Sigmoid colon (tissue), 7 donors: ENCODE measurements around the gene SLC9C2. TPM values are rescaled to one million over a fixed set of nuclear protein-coding genes. Genes with fewer than 3 reads are reported as not detected.

Source experiments
- DNase-seq: peaks from one replicate; pipeline ENCODE4 v3.0.0-alpha.2; 2019
- H3K27ac ChIP-seq, 4 donors: fragments of 200-600 bp; sonication (generic); one replicate each; pipeline ENCODE4 v1.5.1; 2016 to 2019; ENCODE audit warnings: mild to moderate bottlenecking in 1 of 4
- H3K27me3 ChIP-seq, 3 donors: fragments of 200-600 bp; sonication (generic); one replicate each; pipeline ENCODE4 v1.5.1; 2019; ENCODE audit warnings: mild to moderate bottlenecking in 1 of 3
- H3K36me3 ChIP-seq, 4 donors: fragments of 200-600 bp; sonication (generic); one replicate each; pipeline ENCODE4 v1.5.1; 2016 to 2019
- H3K4me1 ChIP-seq, 4 donors: fragments of 200-600 bp; sonication (generic); one replicate each; pipeline ENCODE4 v1.5.1; 2017 to 2019
- H3K4me3 ChIP-seq, 4 donors: fragments of 200-600 bp; sonication (generic); one replicate each; pipeline ENCODE4 v1.5.1; 2017 to 2019; ENCODE audit warnings: mild to moderate bottlenecking in 2 of 4, moderate library complexity in 1 of 4
- H3K9me3 ChIP-seq, 4 donors: fragments of 200-600 bp in 3 of 4; sonication (generic) in 3 of 4; one replicate each; pipeline versions ENCODE4 v1.5.1 to v1.6.1; 2013 to 2019
- CTCF ChIP-seq, 4 experiments: fragments of 450-650 bp in 3 of 4; fragments of 200-600 bp in 1 of 4; IDR thresholded peaks; one replicate each; pipeline ENCODE4 v1.5.1; 2016 to 2019; ENCODE audit warnings: antibody characterized with exemption in 4 of 4, mild to moderate bottlenecking in 3 of 4, moderate library complexity in 2 of 4
- EP300 ChIP-seq, 4 donors: sonication (generic); formaldehyde crosslinking; IDR thresholded peaks; one replicate each; pipeline ENCODE4 v1.6.1; 2017; ENCODE audit warnings: antibody characterized with exemption in 4 of 4
- POLR2A ChIP-seq, 2 donors: fragments of 450-650 bp; IDR thresholded peaks; one replicate each; pipeline ENCODE4 v1.6.1; 2016; ENCODE audit warnings: antibody characterized with exemption in 2 of 2, mild to moderate bottlenecking in 2 of 2, moderate library complexity in 2 of 2
- POLR2AphosphoS5 ChIP-seq, 4 donors: sonication (generic); formaldehyde crosslinking; IDR thresholded peaks; one replicate each; pipeline ENCODE4 v1.6.1; 2017; ENCODE audit warnings: antibody characterized with exemption in 4 of 4
- WGBS, 2 donors: extraction: QIAGEN DNeasy Blood & Tissue Kit; methylation state at CpG; one replicate each; pipeline ENCODE4 v1.1.7; 2013; 5-methylcytosine and 5-hydroxymethylcytosine counted together
- intact Hi-C: fragments of 100-400 bp; cut with DNase I; formaldehyde crosslinking; loops from one replicate; pipeline ENCODE4 v1.15.1; 2023
- polyA plus RNA-seq, 3 donors: library from polyadenylated mRNA; stranded (reverse); fragments of 200-250 nt; gene quantifications; one replicate each; pipeline ENCODE4 v1.2.3, GENCODE V29; 2013
- total RNA-seq, 4 donors: library from RNA; depleted of rRNA; stranded (reverse); fragments of >200 nt; gene quantifications; one replicate each; pipeline ENCODE4 v1.1.0, GENCODE V29; 2016
- donor health status: healthy with polysubstance abuse.
- donor health status: Bipolar disorder and iron deficiency.
- donor health status: healthy.

Gene SLC9C2
- total and polyA plus RNA-seq, 7 donors: not detected

GRCh38 chr1:173554541-173555250 is 48.2 kb downstream of the SLC9C2 start:
- TF ChIP-seq CTCF (IDR thresholded peaks at IDR 0.05): no peak
- TF ChIP-seq POLR2A (IDR thresholded peaks at IDR 0.05): no peak
- no peak for TF ChIP-seq POLR2AphosphoS5 (IDR thresholded peaks at IDR 0.05)
- no peak for TF ChIP-seq EP300 (IDR thresholded peaks at IDR 0.05)
- no peaks in the 10 kb centered on the region for H3K4me1 ChIP-seq
- WGBS, 2 donors: 88 to 89% methylated on average over 6 of the region's 6 CpGs
- intact Hi-C loops: no loop called here
- no peak for DNase-seq
- H3K4me3 ChIP-seq: no peak overlapping the region
- H3K9me3 ChIP-seq: no peaks in the 10 kb centered on the region
- no peaks in the 10 kb centered on the region for H3K27me3 ChIP-seq
- H3K36me3 ChIP-seq: no peaks in the 10 kb centered on the region
- H3K27ac ChIP-seq: no peak overlapping the region

GRCh38 chr1:173554089-173554488 is 48.8 kb downstream of the SLC9C2 start:
- 73 to 83% methylated on average over 4 of the region's 4 CpGs for WGBS, 2 donors
- H3K36me3 ChIP-seq: no peaks in the 10 kb centered on the region
- no peak overlapping the region for H3K27ac ChIP-seq
- H3K9me3 ChIP-seq: no peaks in the 10 kb centered on the region
- no peaks in the 10 kb centered on the region for H3K4me1 ChIP-seq
- TF ChIP-seq POLR2AphosphoS5 (IDR thresholded peaks at IDR 0.05) (no peak), CTCF (IDR thresholded peaks at IDR 0.05) (no peak), EP300 (IDR thresholded peaks at IDR 0.05) (no peak)
- no peak for DNase-seq
- no peak overlapping the region for H3K4me3 ChIP-seq
- no peaks in the 10 kb centered on the region for H3K27me3 ChIP-seq
- intact Hi-C loops: no loop called here

GRCh38 chr1:173553312-173553711 is 49.6 kb downstream of the SLC9C2 start:
- Histone ChIP-seq H3K4me3 (no peak overlapping the region), H3K4me1 (no peaks in the 10 kb centered on the region), H3K9me3 (no peaks in the 10 kb centered on the region), H3K27me3 (no peaks in the 10 kb centered on the region), H3K27ac (no peak overlapping the region), H3K36me3 (no peaks in the 10 kb centered on the region)
- no peak for DNase-seq
- TF ChIP-seq POLR2AphosphoS5 (IDR thresholded peaks at IDR 0.05) (no peak), EP300 (IDR thresholded peaks at IDR 0.05) (no peak), CTCF (IDR thresholded peaks at IDR 0.05) (no peak), POLR2A (IDR thresholded peaks at IDR 0.05) (no peak)
- intact Hi-C loops: no loop called here

GRCh38 chr1:173551699-173552098 is 51.2 kb downstream of the SLC9C2 start:
- H3K27ac ChIP-seq: no peak overlapping the region
- 87 to 91% methylated on average over 3 of the region's 3 CpGs for WGBS, 2 donors
- no peak overlapping the region for H3K4me3 ChIP-seq
- H3K36me3 ChIP-seq: no peaks in the 10 kb centered on the region
- H3K4me1 ChIP-seq: no peaks in the 10 kb centered on the region
- DNase-seq: no peak
- intact Hi-C loops: no loop called here
- TF ChIP-seq POLR2AphosphoS5 (IDR thresholded peaks at IDR 0.05): no peak
- TF ChIP-seq EP300 (IDR thresholded peaks at IDR 0.05): no peak
- no peak for TF ChIP-seq POLR2A (IDR thresholded peaks at IDR 0.05)
- TF ChIP-seq CTCF (IDR thresholded peaks at IDR 0.05): no peak
- H3K9me3 ChIP-seq: no peaks in the 10 kb centered on the region
- no peaks in the 10 kb centered on the region for H3K27me3 ChIP-seq

GRCh38 chr1:173549813-173550212 is 53.1 kb downstream of the SLC9C2 start:
- 90 to 91% methylated on average over 2 of the region's 2 CpGs for WGBS, 2 donors
- Histone ChIP-seq H3K4me3 (no peak overlapping the region), H3K36me3 (no peaks in the 10 kb centered on the region), H3K9me3 (no peaks in the 10 kb centered on the region), H3K27me3 (no peaks in the 10 kb centered on the region), H3K4me1 (no peaks in the 10 kb centered on the region), H3K27ac (no peak overlapping the region)
- no peak for DNase-seq
- TF ChIP-seq POLR2AphosphoS5 (IDR thresholded peaks at IDR 0.05): no peak
- TF ChIP-seq POLR2A (IDR thresholded peaks at IDR 0.05): no peak
- no peak for TF ChIP-seq EP300 (IDR thresholded peaks at IDR 0.05)
- no peak for TF ChIP-seq CTCF (IDR thresholded peaks at IDR 0.05)
- intact Hi-C loops: no loop called here
